Activated B cell treated with CpG ODN at 0.5 μM for 24 hours (primary cell): ENCODE measurements around the gene PIP5KL1. TPM values are rescaled to one million over a fixed set of nuclear protein-coding genes. Genes with fewer than 3 reads are reported as not detected.
A peak's percentile ranks its signal among the peaks of the same experiment; 100 is the strongest.

ENCODE experiments used
- ATAC-seq: fragments of 200-7000 bp; cut with Tn5 transposase; one replicate; pipeline ENCODE4 v1.10.0; 2021; ENCODE audit warnings: low read depth, mild to moderate bottlenecking, moderate library complexity
- CTCF ChIA-PET: fragments of 350-600 bp; sonication (Branson Sonifier 250); formaldehyde crosslinking; loops from one replicate; lab custom pipeline; 2021; ENCODE audit warnings: antibody characterized with exemption; lab: Charles Lee
- POLR2A ChIA-PET: fragments of 350-600 bp; sonication (Branson Sonifier 250); formaldehyde crosslinking; loops from one replicate; lab custom pipeline; 2021; ENCODE audit warnings: antibody characterized with exemption; lab: Charles Lee
- DNase-seq: peaks from one replicate; pipeline ENCODE4 v3.0.0; 2022
- H3K27ac Mint-ChIP-seq: one replicate; pipeline ENCODE4 v1.8.0; 2020; ENCODE audit warnings: mixed read lengths
- H3K27me3 Mint-ChIP-seq: one replicate; pipeline ENCODE4 v1.8.0; 2021; ENCODE audit warnings: mixed read lengths
- H3K36me3 Mint-ChIP-seq: one replicate; pipeline ENCODE4 v1.8.0; 2021; ENCODE audit warnings: low read depth, mixed read lengths
- H3K4me1 Mint-ChIP-seq: one replicate; pipeline ENCODE4 v1.8.0; 2021; ENCODE audit warnings: mixed read lengths
- H3K4me3 Mint-ChIP-seq: one replicate; pipeline ENCODE4 v1.8.0; 2020; ENCODE audit warnings: mild to moderate bottlenecking, mixed read lengths
- H3K9me3 Mint-ChIP-seq: one replicate; pipeline ENCODE4 v1.8.0; 2020; ENCODE audit warnings: mixed read lengths
- CTCF ChIP-seq: fragments of 200-600 bp; IDR thresholded peaks from one replicate; pipeline ENCODE4 v1.8.0; 2022; ENCODE audit warnings: antibody characterized with exemption, mild to moderate bottlenecking
- intact Hi-C: fragments of 100-400 bp; cut with micrococcal nuclease; formaldehyde crosslinking; loops from one replicate; pipeline ENCODE4 v1.15.1; 2024
- total RNA-seq: library from RNA; stranded (reverse); gene quantifications from 2 replicates; pipeline ENCODE4 v1.2.3, GENCODE V29; 2022

Gene PIP5KL1
- total RNA-seq, 1 donor from 2014 or later: 1.8 TPM

- intact Hi-C loops: no loop called here
- Mint-ChIP-seq H3K27ac (peak overlapping the region; percentile 98), H3K4me3 (peak overlapping the region; percentile 80), H3K9me3 (no peaks in the 10 kb centered on the region), H3K27me3 (no peaks in the 10 kb centered on the region), H3K36me3 (peaks cover 13% of the 10 kb centered on the region), H3K4me1 (peaks cover 77% of the 10 kb centered on the region)
- no peak for TF ChIP-seq CTCF
- peak; percentile 2 for ATAC-seq
- no peak for DNase-seq
- ChIA-PET CTCF (interaction anchor here (0.8 to 2.3 kb wide), 3 partner anchors 11 to 38 kb away, joined by 3 to 5 read pairs (median 4); no protein-coding TSS in a partner anchor), POLR2A (interaction anchor here (0.6 to 12.3 kb wide), 6 partner anchors 13 to 371 kb away, joined by 3 to 457 read pairs (median 4); partner anchors contain the start of genes CDK9, GOLGA2, ST6GALNAC4 and SWI5)
Observed at GRCh38 chr9:127904561-127905003, 26.0 kb downstream of the PIP5KL1 start.

DNA sequence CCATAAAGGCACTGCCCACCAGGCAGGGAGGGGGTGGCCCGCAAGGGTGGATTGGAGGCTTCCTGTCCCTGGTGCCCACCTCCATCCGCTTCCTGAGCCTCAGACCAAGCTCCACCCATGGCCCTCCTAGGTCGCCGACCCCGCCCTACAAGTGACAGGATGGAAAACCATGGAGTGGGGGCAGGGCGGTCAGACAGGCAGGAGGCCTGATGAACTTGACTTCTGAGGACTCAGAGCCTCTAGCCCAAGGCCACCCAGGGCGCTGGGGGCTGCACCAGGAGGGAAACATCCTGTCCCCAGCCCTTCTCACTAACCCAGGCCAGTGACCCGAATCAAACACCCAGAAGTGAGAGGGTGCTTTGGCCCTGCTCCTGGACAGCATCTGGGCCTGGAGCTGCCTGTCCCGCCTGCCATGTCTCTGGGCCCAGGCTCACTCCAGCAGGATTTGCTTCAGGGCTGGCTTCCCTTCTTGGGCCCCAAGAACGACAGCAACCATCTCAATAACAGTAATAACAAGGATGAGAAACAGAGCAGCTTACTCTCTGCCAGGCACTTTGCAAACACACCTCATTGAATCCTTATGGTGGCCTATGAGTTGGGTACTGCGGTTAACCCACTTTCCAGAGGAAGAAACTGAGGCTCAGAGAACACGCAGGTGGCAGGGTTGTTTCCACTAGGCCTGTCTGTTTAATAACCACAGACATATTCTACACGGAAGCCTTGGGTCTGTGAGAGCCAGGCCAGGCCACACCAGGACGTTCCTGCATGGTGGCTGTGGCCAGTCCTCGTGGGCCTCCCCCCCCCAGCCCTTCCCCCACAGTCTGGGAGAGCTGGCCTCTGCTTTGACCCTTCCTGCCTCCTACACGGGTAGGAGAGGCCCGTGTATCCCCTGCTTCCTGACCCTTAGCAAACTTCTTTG lies 26.8 kb downstream of the PIP5KL1 start:
- ATAC-seq (peak; percentile 9), DNase-seq (peak; percentile 58)
- Mint-ChIP-seq H3K4me3 (peak overlapping the region; percentile 80), H3K4me1 (peaks cover 77% of the 10 kb centered on the region), H3K36me3 (peaks cover 11% of the 10 kb centered on the region), H3K27ac (peak overlapping the region; percentile 98), H3K9me3 (no peaks in the 10 kb centered on the region), H3K27me3 (no peaks in the 10 kb centered on the region)
- ChIA-PET CTCF (interaction anchor here (0.8 to 2.3 kb wide), 3 partner anchors 12 to 38 kb away, joined by 3 to 5 read pairs (median 4); no protein-coding TSS in a partner anchor), POLR2A (interaction anchor here (0.6 to 12.3 kb wide), 5 partner anchors 9 to 372 kb away, joined by 3 to 457 read pairs (median 4); partner anchors contain the start of genes GOLGA2, SH2D3C, ST6GALNAC4 and SWI5)
- intact Hi-C loops: no loop called here
- TF ChIP-seq CTCF: no peak

- CTCF ChIA-PET: interaction anchor here (1.9 kb wide), 1 partner anchor 17 kb away, joined by 6 read pairs; no protein-coding TSS in a partner anchor
- Mint-ChIP-seq H3K4me3 (peak within 1 kb of the TSS; percentile 88), H3K4me1 (peaks cover 55% of the 10 kb centered on the region), H3K27me3 (no peaks in the 10 kb centered on the region), H3K36me3 (peaks cover 23% of the 10 kb centered on the region), H3K27ac (peak within 1 kb of the TSS; percentile 76), H3K9me3 (peaks cover 5% of the 10 kb centered on the region)
- intact Hi-C loops: loop anchor here (1.0 kb wide), 1 partner anchor 18 kb away; the partner anchor contains the start of gene ST6GALNAC4
- POLR2A ChIA-PET: interaction anchor here (0.8 to 12.3 kb wide), 9 partner anchors 10 to 121 kb away, joined by 3 to 457 read pairs (median 3); partner anchors contain the start of genes FPGS, SH2D3C and ST6GALNAC4
- DNase-seq: peak; percentile 84
- peak; percentile 81 for ATAC-seq
- TF ChIP-seq CTCF: no peak
Observed at GRCh38 chr9:127899128-127899943, 31.2 kb downstream of the PIP5KL1 start, which contains the start of gene ST6GALNAC6. Gene ST6GALNAC6, minus strand, starts transcription at chr9:127899603. Its CDS starts 1,622 bp downstream, at chr9:127897981.

DNA sequence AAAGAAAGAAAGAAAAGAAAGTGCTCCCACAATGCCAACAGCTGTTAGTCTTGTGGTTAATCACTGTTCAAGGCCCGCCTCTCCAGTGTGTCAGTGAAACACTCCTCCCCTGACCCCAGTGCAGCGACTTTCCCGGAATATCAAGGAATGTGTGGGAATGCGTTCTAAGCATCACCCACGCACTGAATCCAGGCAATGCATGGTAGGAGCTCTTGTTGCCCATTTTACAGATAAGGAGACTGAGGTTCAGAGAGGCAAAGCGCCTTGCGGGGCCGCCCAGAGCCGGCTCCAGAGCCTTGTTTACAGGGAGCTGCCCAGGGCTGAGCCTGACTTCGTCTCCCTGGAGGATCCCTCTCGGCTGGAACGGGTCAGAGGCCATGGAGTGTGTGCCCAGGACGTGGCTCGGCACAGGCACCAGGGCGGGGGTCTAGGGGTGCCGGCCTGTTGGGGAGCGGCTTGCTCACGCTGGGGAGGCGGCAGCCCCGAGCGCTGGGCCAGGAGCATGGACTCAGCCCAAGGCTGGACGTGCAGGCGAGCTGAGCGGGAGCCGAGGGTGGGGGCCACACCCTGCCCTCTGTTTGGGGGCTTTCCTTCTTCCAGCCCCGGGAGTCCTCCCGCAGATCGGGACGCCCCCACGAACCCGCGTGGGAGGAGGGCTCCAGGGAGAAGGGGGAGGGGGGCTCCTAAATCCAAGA lies 32.0 kb downstream of the PIP5KL1 start:
- H3K27ac Mint-ChIP-seq: peak overlapping the region; percentile 76
- peak; percentile 3 for ATAC-seq
- peak overlapping the region; percentile 88 for H3K4me3 Mint-ChIP-seq
- POLR2A ChIA-PET: interaction anchor here (0.6 to 12.3 kb wide), 10 partner anchors 9 to 455 kb away, joined by 3 to 457 read pairs (median 4); partner anchors contain the start of genes FPGS, PTRH1, SH2D3C and ST6GALNAC4
- H3K27me3 Mint-ChIP-seq: no peaks in the 10 kb centered on the region
- peaks cover 5% of the 10 kb centered on the region for H3K9me3 Mint-ChIP-seq
- intact Hi-C loops: loop anchor here (1.0 kb wide), 1 partner anchor 19 kb away; the partner anchor contains the start of gene ST6GALNAC4
- peaks cover 31% of the 10 kb centered on the region for H3K36me3 Mint-ChIP-seq
- H3K4me1 Mint-ChIP-seq: peaks cover 48% of the 10 kb centered on the region
- CTCF ChIA-PET: interaction anchor here (1.0 kb wide), 1 partner anchor 29 kb away, joined by 3 read pairs; no protein-coding TSS in a partner anchor
- no peak for TF ChIP-seq CTCF
- DNase-seq: peak; percentile 39
